ENCODE data around the gene LIPA.
"Not testable (repeated sequence)": the region's sequence is repeated elsewhere in the genome, so short reads cannot be mapped to it uniquely, and the experiment has no call there.

LIPA gene

DNA sequence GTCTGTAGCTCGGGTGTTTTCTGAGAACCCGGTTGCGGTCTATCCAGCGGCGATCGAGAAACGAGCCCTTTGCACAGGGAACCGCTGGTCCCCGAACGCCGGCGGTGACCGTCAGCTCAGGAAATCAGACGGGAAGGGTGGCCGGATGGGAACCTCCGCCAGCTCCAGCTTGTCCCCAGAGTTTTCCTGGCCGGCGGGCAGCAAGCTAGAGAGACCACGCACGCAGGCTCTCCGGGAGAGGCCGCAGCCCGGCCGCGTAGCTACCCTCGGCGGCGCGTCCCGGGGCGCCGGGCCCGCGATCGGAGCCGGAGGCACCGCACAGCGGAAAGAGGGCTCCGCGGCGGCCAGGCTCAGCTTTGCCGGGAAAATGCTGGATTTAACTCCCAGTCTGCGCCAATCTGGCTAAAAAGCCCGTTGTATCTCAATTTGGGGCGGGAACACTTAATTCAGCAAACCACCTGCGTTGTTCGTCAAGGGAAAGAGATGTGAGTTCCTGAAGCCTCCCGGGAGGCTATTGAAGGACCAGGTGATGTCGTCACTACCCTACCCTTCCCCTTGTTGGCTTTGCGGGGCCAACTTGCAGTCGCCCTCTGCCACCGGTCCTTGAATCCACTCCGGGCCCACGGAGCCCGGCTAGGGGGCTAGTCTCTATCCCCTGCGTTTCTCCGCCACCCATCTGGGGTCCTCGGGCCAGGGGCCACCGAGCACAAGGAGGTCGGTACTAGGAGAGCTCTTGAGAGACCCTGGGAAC, 43.6 kb downstream of the LIPA start:
- DNase-seq (ENCODE audit: low spot score) = no peak

DNA sequence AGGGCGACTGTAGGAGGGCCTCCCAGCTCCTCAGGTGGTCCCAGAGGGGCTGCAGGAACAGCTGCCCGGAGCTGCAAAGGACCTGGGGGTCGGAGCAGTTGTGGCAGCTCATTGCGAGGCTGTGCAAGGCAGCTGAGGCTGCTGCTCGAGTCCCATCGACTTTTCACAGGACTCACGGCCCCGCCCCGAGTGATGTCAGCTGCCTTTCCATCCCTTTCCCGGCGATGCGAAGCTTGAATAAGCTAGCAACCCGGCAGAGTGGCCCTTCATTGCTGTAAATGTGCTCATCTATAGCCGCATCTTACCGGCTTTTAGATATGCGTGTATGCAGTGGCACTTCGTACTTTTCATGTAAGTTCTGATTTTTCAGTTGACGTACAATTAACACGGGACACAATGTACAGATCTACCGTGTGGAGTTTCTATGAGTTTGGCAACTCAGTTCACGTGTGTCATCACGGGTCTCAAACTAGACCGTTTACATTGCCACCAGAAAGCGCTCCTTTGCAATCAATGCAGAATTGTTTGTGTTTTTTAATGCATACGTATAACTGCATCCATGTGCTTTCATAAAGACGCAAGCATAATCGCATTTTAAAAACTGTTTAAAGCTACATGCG, 44.3 kb downstream of the LIPA start, which contains the start of gene CH25H:
Gene CH25H, minus strand, starts transcription at position 137 of the 620 bp plus-strand sequence. Its CDS starts 25 bp downstream, at position 112.
- no peak for DNase-seq (ENCODE audit: low spot score)

DNA sequence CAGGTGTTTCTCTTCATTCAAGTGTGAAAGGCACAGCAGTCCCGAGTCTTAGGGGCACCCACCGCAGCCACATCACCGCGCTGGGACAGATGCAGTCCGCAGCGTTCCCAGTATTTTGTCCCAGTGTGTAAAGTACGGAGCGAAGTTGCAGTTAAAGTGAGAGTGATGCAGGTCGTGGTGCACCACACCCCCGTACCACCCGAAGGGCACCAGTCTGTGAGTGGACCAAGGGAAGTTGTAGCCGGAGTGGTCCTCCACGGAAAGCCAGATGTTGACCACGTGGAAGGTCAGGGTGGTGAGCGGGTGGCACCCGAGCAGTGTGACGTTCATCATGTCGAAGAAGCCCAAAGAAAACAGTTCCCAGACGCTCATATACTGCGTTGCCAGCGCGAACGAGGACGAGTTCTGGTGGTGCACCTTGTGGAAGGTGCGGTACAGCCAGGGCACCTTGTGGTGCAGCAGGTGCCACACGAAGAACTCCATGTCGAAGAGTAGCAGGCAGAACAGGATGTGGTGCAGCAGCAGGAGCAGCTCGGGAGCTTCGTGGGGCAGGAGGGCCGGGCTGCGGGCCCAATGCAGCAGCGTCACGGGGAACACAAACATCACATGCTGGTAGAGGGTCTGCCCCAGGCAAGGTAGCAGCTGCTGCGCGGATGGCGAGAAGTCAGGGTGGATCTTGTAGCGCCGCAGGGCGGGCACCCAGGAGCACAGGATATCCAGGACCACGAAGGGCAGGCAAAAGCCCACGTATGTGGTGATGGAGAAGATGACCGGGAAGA, 45.0 kb downstream of the LIPA start:
- DNase-seq (ENCODE audit: low spot score) = no peak

DNA sequence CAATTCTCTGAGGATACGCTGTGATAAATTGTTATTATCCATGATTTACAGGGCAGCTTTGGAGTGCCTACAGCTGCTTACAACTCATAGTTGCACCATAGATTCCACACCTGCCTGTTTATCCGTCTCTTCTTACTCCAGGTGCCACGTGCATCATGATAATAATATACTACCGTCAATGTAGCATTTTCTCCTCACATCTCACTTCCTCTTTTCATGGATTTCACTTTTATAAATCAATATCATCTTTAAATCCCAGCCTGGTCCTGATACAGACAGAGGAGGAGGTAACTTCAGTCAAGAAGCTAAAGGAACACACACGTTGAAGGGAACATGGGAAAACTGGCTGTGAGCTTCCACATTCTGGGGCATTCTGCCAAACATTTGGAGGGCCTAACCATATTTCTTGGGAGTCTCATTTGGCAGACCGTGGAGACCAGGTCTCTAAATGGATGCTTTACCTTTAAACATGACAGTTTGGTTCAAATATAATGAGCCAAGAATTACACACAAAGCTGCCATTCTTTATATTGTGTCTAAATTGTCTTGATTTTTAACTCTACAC, 46.9 kb downstream of the LIPA start:
- no peak for DNase-seq (ENCODE audit: low spot score)

DNA sequence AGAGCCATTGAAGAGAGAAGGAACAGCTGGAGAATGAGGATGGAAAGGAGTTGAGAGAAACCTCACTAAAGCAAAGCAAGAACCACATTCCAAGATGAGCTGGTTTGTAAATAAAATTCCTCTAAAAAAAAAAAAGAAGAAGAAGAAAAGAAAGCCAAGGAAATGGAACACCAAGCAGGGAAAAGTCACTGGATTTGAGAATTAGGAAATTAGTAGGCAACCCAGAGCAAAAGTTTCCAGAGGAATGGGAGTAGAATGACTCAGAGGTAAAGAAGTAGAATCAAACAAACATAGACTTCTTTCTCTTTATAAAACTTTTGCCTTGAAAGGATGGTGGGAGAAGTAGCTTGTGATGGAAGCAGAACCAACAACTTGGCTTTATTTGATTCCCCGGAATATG, 48.3 kb downstream of the LIPA start:
- DNase-seq (ENCODE audit: low spot score) = no peak

DNA sequence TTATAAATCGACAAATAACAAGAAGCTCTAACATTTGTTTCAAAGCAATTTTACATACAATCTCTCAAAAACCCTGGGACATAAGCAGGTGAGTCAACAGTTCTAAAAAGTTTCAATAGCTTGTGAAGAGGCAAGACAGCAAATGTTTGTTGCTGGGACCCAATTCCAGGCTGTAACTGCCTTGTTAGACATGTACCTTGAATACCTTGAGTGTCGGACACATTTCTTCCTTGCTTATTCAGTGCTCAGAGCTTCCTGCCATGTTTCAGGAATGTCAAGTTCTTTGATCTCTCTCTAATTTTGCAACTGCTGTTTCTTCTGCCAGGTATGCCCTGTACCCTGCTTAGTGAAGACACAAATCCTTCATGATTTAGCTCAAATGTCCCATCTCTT, 49.5 kb downstream of the LIPA start:
- no peak for DNase-seq (ENCODE audit: low spot score)

DNA sequence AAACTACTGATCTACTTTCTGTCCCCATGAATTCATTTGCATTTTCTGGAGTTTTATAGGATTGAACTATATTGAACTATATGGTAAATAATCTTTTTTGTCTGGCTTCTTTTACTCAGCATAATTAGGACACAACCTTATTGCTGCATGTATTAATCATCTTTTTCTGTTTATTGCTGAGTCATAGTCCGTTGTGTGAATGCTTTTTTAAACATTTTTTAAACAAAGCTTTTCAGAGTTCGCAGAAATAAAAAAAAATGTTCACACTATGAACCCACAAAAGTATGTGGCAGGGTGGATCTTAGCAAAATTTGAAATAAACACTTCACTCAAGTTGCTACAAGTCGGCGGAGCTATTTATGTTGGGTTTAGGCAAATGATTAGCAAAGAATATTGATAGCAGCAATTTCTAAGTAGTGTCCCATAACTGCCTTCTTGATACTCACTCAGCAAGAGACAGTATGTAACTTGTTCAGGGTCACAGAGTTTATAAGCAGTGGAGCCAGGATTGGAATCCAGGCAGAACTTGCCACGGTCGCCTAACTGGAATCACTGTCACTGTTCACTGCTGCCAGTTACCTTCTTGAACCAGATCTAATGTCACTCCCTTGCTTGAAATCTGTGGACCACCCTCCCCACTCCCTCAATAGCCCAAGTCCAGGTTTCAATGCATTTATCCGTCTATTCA, 50.1 kb downstream of the LIPA start:
- DNase-seq (ENCODE audit: low spot score) = no peak

DNA sequence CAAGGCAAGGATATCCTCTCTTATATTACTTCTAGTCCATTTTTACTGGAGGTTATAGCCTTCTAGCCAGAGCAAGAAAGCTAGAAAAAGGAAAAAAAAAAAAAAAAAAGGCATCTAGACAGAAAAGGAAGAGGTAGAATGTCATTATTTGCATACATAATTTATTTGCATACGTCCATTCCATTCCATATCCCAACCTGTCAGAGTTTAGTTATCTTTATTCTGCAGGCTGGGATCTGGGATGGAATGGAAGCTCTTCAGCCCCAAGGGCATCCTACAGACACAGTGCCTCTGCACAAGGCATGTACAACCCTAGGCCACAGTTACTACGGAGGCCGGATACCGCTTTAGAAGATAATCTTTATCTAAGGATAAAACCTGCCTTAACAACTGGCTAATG, 54.1 kb downstream of the LIPA start:
- no peak for DNase-seq (ENCODE audit: low spot score)

DNA sequence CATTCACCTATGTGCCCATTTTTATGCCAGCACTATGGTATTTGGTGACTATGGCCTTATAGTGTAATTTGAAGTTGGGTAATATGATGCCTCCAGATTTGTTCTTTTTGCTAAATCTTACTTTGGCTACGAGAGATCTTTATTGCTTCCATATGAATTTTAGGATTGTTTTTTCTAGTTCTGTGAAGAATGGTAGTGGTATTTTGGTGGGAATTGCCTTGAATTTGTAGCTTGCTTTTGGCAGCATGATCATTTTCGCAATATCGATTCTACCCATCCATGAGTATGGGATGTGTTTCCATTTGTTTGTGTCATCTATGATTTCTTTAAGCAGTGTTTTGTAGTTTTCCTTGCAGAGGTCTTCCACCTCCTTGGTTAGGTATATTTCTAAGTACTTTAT, 60.3 kb downstream of the LIPA start:
- not testable (repeated sequence) for DNase-seq (ENCODE audit: low spot score)

DNA sequence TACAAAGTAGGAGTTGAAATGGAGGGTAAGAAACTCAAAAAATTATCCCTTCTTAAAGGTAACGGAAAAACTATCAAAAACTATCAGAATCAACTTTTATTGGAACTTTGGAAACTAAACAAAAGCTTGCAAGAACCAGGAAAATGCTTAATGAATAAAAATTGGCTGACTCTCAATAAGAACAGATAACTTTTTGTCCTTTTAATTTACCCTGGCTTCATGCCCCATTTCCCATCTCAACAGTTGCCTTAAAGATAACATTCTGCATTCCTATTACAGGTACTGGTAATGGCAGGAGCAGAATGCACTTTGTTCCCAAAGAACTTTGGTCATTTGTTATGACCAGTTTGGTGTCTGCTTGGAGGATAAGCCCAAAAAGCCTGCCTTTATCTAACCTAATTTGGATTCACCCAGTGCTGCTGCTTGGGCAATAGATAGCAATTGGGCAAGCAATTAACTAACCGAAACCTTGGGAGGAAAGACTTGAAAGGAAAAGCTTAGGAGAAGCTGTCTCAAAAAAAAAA, 62.3 kb downstream of the LIPA start:
- DNase-seq (ENCODE audit: low spot score) = no peak

DNA sequence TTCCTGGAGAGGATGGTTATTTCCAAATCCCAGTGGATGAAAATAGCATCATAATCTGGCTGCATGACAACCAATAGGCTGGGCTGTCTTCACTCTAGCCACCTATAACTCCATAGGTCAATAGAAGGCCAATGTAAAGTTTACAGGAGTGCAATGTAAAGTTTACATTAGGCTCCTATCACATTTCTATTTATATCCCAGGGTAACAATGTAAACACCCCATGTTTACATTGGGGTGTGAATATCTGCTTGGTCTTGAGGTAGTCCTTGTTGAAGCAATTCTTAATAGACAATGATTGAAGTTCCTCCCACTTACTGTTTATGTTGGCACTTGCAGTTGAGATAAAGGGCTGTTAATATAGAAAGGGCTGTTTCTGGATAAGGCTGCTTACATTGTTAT, 65.9 kb downstream of the LIPA start:
- no peak for DNase-seq (ENCODE audit: low spot score)

DNA sequence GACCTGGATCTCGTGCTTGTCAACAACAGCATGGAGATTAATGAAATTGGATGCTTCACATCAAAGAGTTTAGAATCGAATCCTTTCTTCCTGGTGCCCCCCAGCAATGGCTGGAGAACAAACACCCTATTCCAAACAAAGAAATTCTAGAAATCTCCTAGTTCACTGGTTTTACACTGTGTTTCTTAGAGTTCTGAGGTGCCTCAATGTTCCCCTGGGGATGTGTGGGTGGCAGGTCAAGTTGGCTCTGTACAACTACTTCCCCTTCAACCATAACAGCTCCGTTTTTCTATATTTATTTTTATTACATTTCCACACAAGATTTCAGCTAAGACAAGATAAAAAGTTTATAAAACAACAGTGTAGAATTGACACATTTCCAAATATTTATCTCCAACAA, 66.9 kb downstream of the LIPA start:
- DNase-seq (ENCODE audit: low spot score) = no peak

DNA sequence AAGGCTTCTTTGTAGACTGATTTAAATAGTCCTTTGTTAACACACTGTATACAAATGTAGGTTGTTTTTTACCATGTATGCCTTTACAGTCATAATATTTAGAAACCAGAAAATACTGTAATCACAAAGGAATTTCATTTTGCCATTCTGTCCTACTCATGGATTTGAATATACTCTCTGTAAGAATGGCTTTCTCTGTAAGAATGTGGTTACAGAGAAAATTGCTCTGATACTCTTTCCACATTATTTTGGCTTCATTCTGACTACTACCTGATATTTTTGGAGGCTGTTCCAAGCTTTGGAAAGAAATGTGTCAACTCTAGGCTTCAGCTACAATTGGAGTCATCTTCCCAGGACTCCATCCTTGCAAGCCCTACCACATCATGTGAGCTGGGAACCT, 68.0 kb downstream of the LIPA start:
- DNase-seq (ENCODE audit: low spot score) = no peak

DNA sequence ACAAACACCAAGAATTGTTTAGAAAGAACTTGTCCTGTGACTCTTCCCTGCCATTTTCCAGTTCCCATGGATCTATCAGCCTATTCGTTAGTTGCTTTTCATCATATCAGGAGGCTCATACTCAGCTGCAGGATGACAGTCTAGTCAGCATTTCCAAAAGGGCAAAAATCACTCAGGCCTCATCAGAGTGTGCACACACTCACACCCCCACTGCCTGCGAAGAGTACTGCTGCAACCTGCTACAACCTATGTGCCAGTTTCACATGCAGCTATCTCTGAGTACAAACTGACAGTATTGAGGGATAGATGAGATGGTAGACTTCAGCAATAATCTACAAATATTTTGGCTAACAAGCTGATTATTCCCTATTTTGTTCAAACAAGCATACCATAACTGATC, 68.7 kb downstream of the LIPA start:
- DNase-seq (ENCODE audit: low spot score) = no peak

DNA sequence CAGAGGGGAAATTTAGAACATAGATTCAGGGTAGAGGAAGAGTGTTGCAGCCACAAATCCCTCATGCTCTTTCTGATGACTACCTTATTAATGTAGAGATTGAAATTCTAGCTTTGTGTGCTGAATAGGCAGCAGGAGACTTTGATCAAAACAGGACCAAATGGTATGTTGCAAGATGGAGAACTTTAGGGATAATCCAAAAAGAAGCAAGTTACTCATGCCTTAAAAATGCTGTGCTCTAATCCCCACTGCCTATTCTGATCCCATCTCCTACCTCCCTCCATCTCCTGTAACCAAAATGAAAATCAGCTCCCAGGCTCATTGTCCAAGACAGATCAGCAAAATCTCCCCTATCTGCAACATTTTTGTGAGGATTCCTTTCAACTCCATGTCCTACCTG, 75.8 kb downstream of the LIPA start:
- no peak for DNase-seq (ENCODE audit: low spot score)

DNA sequence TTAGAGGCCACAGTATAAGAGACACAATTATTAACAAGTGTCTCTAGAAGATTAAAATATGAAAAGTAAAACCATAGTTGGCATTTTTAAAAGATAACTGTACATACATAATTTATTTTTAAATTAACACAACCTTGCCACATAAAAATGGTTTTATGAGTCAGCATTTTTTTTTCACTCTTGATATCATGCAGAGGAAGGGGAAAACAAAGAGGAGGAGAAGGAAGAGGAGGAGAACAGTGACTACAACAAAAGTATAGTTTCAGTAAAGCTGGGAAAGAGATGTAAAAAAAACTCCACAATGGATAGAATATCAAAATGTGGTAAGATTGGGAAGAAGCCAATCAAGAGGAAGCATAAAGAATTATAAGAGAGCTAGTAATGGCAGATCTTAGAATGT, 78.5 kb downstream of the LIPA start:
- DNase-seq (ENCODE audit: low spot score) = no peak

DNA sequence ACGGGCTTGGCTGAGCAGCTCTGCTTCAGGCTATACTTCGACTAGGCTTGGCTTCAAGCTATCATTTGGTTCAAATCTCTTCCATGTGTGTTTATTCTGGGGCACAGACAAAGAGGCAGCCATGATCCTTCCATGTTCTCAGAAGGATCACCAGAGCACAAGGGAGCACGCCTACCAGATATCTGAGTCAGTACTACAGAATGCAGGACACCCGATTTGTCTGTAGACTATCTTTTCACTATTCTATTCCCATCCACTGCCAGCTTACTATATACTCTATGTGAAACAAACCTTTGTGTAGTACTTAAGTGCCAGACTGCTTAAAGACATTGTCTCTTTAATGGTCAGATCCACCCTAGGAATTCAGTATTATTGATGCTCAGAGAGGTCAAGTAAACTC, 79.6 kb downstream of the LIPA start:
- no peak for DNase-seq (ENCODE audit: low spot score)

DNA sequence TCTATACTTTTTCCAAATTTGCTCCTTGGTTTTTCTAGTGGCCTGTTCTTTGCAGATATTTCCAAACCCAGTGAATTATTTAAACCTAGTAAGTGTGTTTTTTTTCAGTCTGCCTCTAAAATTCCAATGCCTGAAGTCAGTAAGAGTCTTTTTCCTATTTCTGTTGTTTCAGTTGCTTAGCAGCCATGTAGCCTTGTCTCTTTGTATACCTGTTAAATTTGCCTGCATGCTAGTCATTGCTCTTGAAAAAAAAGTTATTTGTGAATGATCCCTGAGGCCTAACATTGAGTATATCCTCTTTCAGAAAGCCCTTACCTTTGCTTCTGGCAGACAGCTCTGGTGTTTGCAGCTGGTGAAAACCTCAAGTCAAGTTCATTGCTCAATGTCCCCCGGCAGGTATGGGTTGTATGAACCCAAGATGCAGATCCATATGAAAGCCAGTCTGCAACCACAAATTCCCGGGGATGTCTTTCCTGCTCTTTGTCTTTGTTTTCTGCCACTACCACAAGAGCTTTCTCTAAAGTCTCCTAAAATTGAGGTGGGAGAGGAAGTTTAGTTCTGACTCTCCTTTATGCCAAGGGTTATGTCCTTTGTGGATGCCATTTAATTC, 80.2 kb downstream of the LIPA start:
- DNase-seq (ENCODE audit: low spot score) = no peak

DNA sequence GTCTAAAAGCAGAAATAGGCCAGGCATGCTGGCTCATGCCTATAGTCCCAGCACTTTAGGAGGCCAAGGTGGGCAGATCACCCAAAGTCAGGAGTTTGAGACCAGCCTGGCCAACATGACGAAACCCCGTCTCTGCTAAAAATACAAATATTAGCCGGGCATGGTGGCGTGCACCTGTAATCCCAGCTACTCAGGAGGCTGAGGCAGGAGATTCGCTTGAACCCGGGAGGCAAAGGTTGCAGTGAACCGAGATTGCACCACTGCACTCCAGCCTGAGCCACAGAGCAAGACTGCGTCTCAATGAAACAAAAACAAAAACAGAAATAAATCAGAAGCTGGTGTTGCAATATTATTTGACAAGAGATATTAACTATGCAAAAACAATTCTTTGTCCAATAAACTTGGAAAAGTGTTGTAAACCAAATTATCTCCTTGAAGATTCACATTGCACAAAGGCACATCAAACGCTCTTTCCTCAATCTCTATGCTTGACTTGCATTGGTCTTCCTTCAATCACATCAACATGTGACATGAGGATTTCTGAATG, 83.1 kb downstream of the LIPA start:
- DNase-seq (ENCODE audit: low spot score) = not testable (repeated sequence)

DNA sequence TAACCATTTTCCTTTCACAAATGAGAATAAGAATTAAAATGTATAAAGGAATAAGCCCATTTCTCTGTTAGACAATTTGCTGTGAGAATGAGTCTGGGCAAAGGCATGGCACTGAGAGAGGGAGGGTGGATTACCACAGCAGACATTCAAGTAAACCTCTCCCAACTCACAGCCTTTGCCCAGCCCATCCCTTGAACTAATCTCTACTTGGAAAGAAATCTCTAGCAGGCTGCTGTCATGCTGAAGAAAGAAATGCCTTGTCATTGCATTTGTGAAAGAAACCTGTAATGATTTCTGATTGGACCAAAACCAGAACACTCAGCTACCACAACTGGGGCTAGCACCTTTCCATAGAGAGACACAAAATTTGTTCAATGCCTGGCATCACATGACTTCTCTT, 83.7 kb downstream of the LIPA start:
- no peak for DNase-seq (ENCODE audit: low spot score)

DNA sequence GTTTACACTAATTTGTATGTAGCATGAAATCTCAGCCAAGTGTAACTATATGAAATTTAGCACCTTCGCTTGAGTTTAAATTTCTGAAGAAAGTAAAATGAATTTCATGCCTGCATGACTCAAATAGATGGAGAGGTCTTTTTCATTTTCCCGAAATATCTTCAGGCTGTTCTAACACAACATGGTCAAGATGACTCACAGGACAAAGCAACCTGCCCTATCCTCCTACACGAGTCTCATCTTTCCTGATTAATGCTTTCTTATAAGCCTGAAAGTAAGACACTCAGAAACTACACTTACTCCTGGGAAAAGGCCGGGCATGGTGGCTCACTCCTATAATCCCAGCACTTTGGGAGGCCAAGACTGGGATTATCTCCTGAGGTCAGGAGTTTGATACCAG, 85.7 kb downstream of the LIPA start:
- DNase-seq (ENCODE audit: low spot score) = no peak

All from hematopoietic multipotent progenitor cell treated with erythropoietin and hydrocortisone succinate and interleukin-3 and kit ligand, for 17 days (in vitro differentiated cells).